ENCODE measurements around the gene RELA.
"Not testable (repeated sequence)": the region's sequence is repeated elsewhere in the genome, so short reads cannot be mapped to it uniquely, and the experiment has no call there.

Gene RELA

GRCh38 chr11:65646958-65647701 is 15.6 kb downstream of the RELA start:
- no peak for DNase-seq

DNA sequence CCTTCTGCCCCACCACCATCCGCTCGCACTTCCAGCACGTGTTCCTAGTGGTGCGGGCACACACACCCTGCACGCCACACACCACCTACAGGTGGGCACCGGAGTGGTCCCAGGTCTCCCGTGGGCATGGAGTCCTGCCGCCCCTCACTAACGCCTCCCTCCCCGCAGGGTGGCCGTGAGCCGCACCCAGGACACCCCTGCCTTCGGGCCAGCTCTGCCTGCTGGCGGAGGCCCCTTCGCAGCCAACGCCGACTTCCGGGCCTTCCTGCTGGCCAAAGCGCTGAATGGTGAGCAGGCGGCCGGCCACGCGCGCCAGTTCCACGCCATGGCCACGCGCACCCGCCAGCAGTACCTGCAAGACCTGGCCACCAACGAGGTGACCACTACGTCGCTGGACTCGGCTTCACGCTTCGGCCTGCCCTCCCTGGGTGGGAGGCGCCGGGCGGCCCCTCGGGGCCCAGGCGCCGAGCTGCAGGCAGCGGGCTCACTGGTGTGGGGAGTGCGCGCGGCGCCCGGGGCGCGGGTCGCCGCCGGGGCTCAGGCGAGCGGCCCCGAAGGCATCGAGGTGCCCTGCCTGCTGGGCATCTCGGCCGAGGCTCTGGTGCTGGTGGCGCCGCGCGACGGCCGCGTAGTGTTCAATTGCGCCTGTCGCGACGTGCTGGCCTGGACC is 16.3 kb downstream of the RELA start:
- DNase-seq, result no peak

DNA sequence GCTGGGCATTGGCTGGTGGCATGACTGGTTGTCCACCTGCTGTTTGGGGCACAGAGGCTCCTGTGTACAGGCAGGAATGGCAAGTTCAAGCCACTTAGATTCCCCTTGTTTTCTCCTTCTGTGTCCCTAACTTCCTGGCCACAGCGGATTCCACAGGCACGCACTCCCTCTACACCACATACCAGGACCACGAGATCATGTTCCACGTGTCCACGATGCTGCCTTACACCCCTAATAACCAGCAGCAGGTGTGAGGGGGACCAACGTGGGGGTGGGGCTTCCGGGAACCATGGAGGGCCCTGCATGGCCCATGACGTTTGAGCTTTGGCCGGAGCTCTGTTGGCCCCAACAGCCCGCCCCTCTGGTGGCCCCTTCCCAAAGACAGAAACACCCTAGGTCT is 17.0 kb downstream of the RELA start:
- DNase-seq, result no peak

GRCh38 chr11:65644837-65645236 is 17.9 kb downstream of the RELA start:
- no peak for DNase-seq

DNA sequence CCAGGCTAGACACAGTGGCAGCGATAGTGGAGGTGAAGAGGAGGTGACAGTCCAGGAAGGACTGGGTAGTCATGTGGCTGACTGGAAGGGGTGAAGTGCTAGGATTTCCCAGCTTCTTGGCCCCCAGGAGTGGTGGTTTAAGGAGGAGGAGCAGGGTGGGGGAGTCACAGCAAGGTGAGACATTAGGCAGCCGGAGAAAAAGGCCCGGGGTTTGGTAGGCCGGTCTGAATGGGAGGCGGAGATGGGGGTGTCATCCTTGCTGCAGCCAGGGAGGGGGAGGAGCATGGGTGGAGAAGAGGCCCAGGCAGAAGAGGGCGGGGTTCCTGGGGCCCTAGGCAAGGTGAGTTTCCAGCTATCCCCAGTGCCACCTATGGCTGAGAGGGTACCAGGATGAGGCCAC is 18.7 kb downstream of the RELA start:
- no peak for DNase-seq

DNA sequence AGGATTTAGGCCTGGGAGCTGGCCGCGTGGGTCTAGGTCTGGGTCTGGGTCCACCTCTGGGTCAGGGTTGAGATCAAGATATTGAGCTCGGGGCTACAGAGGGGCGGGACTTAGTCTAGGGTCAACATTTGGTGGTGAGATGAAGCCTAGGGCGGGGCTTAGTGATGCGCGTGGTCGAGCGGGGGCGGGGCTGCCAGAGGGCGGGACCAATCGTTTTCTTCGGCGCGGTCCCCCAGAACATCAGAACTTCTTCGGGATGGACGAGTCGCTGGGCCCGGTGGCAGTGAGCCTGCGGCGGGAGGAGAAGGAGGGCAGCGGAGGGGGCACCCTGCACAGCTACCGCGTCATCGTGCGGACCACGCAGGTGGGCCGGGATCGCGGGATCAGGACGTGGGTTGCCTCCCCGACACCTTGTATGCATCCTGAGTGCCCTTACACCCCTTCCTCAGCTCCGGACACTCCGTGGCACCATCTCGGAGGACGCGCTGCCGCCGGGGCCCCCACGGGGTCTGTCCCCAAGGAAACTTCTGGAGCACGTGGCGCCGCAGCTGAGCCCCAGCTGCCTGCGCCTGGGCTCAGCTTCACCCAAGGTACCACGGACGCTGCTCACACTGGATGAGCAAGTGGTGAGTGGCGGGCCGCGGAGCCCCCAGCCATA is 20.6 kb downstream of the RELA start:
- DNase-seq, result no peak

GRCh38 chr11:65641297-65642013 is 21.3 kb downstream of the RELA start:
- no peak for DNase-seq

DNA sequence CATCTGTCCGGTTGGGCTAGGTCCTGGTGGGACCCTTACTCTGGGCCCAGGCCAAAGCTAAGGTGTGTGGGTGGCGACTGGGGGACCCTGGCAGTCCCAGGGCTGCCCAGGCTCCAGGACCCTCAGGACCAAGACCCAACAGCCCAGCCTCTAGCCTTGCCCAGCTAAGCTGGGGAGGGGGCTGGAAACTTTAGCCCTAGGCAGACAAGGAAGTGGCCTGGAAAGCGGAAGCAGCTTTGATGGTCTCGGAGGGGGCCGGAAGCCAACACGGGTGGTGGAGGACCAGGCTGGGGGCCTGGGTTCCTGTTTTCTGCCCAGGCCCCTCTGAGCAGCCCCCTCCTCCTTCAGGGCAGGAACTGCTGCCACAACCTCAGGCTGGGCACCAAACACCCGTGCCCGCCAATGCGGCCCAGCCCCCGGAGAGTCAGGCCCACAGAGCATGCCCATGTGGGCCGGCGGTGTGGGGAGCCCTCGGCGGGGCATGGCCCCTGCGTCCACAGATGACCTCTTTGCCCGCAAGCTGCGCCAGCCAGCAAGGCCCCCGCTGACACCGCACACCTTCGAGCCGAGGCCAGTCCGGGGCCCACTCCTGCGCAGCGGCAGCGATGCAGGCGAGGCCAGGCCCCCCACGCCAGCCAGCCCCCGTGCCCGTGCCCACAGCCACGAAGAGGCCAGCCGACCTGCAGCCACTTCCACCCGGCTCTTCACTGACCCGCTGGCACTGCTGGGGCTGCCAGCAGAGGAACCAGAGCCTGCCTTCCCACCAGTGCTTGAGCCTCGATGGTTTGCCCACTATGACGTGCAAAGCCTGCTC is 22.0 kb downstream of the RELA start:
- peak; percentile 15 for DNase-seq

DNA sequence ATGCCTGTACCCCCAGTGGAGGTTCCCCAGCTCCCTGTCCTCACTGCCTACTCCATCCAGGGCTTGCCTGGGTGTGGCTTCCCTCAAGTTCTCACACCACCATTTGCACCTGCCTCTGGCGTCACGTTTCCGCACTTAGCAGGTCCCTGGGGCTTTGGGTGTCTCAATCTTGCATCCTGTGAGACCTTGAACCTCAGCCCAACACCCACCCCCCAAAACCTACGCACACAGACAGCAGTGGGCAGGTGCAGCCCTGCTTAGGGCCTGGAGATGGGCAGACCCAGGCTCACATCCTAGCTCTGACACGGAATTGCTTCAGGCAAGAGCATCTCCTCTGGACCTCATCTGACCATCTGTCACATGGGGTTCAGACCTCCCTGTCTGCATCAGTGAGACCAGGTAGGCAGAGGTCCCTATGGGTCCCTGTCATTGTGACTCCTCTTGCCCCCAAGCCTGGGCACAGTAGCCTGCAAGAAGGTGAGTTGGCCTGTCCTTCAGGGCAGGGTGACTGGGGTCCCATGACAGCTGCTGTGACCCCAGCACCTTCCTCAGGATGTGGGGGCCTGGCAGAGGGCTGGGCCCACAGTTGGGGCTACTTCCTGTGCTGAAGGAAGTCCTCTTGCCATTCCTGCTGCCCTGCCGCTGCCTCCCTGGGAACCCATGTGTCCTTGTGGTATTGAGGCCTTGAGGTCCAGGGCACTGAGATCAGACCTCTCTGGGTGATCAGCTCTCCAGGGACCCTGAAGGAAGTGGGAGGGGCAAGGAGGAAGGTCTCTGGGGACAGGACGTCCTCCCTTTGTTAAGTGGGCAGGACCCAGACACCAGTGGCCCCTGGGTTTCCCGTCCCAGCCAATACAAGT is 22.9 kb downstream of the RELA start:
- DNase-seq, result peak; percentile 59

DNA sequence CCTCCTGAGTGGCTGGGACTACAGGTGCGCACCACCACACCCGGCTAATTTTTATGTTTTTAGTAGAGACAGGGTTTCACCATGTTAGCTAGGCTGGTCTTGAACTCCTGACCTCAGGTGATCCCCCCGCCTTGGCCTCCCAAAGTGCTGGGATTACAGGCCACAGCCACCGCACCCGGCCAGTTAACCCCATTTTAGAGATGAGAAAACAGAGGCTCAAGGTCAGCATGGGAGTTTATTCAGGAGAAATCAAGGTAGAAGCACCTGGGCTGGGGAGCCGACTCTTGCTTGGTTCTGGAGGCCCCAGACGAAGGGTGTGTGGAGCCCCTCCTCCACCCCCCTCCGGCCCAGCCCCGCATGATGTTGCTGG is 23.5 kb downstream of the RELA start:
- DNase-seq, result not testable (repeated sequence)

DNA sequence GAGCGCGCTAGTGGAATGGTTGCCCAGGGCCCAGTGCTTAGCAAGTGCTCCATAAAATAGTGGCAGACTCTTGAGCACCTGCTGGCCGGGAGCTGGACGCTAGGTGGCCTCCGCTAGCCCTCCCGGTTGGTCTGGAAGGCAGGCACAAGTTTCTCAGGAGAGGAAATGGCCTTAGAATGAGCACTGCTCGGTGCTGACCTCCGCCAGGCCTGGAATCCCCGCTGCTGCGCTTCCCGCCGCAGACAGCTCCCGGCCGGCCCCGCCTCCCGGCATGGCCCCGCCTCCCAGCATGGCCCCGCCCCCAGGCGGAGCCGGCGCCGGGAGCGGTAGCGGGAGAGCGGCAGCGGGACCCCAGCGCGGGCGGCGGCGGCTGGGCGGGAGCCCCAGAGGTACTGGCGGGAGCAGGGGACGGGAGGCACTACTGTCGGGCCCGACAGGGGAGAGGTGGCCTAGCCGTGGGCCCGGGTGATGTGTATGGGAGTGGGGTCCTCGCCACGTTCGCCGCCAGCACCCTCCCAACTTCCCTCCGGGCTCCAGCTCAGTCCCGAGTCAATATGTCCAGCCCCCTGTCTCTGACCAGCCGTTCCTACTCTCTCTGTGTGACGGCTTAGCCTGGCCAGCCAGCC is 24.8 kb downstream of the RELA start, which contains the start of gene SIPA1:
SIPA1 (plus strand) TSS at position 308 of the 626 bp plus-strand sequence. CDS start 2,821 bp downstream, outside the sequence.
- peak; percentile 62 for DNase-seq

- no peak for DNase-seq
Measured at GRCh38 chr11:65637032-65637557, 25.6 kb downstream of the RELA start.

- no peak for DNase-seq
Measured at GRCh38 chr11:65636108-65637031, 26.3 kb downstream of the RELA start.

DNA sequence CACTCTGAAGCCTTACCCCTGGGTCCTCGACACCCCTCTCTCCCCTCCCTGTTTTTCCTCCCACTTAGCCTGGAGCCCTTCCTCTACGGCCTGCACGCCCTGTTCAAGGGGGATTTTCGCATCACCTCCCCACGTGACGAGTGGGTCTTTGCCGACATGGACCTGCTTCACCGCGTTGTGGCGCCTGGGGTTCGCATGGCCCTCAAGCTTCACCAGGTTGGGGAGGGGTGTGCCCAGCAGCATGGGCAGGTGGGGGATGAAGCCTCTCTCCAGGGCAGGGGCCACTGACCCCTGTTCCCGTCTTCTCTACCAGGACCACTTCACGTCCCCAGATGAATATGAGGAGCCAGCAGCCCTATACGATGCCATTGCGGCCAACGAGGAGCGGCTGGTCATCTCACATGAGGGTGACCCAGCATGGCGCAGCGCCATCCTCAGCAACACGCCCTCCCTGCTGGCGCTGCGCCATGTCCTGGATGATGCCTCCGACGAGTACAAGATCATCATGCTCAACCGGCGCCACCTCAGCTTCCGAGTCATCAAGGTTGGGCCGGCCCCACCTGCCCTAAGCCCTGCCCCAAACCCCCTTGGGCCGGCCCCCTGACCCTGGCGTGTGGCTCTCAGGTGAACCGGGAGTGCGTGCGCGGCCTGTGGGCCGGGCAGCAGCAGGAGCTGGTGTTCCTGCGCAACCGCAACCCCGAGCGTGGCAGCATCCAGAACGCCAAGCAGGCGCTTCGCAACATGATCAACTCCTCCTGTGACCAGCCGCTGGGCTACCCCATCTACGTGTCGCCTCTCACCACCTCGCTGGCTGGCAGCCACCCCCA is 27.6 kb downstream of the RELA start:
- no peak for DNase-seq

DNA sequence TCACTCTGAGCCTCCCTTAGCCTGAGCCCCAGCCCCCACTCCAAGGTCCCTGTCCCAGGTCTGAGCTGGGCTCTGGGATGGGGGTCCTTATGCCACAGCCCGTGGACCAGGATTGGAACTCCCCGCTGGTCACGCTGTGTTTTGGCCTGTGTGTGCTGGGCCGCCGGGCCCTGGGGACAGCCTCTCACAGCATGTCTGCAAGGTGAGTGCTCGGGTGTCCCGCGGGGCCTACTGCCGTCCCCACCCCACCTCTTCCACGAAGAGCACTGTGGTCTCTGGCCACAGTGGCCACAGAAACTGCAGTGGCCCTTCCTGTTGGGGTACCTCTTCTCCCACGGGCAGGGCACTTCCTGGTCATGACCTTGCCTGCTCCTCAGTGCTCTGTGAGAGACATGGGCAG is 28.3 kb downstream of the RELA start:
- DNase-seq, result no peak

- no peak for DNase-seq
Measured at GRCh38 chr11:65634109-65634436, 28.6 kb downstream of the RELA start.

GRCh38 chr11:65633390-65634108 is 29.2 kb downstream of the RELA start:
- no peak for DNase-seq

- no peak for DNase-seq
Measured at GRCh38 chr11:65630215-65630614, 32.5 kb downstream of the RELA start.
